PFSK-1 (cell line): ENCODE data around the gene NFATC3.

Experiments used
- POLR2AphosphoS5 ChIP-seq: IDR thresholded peaks from 2 replicates; pipeline ENCODE4 v1.6.1; 2012; ENCODE audit warnings: low read depth, mild to moderate bottlenecking, control low read depth, low read length, moderate library complexity
- TAF1 ChIP-seq: IDR thresholded peaks from 2 replicates; pipeline ENCODE4 v1.6.1; 2012; ENCODE audit warnings: low read length, control low read depth, borderline replicate concordance; ENCODE audit not compliant: insufficient read depth

GRCh38 chr16:68246121-68246520, 161.0 kb downstream of the NFATC3 start:
- TF ChIP-seq POLR2AphosphoS5 (no peak), TAF1 (no peak)
